ENCODE results near the gene PNPLA2.

Gene PNPLA2

DNA sequence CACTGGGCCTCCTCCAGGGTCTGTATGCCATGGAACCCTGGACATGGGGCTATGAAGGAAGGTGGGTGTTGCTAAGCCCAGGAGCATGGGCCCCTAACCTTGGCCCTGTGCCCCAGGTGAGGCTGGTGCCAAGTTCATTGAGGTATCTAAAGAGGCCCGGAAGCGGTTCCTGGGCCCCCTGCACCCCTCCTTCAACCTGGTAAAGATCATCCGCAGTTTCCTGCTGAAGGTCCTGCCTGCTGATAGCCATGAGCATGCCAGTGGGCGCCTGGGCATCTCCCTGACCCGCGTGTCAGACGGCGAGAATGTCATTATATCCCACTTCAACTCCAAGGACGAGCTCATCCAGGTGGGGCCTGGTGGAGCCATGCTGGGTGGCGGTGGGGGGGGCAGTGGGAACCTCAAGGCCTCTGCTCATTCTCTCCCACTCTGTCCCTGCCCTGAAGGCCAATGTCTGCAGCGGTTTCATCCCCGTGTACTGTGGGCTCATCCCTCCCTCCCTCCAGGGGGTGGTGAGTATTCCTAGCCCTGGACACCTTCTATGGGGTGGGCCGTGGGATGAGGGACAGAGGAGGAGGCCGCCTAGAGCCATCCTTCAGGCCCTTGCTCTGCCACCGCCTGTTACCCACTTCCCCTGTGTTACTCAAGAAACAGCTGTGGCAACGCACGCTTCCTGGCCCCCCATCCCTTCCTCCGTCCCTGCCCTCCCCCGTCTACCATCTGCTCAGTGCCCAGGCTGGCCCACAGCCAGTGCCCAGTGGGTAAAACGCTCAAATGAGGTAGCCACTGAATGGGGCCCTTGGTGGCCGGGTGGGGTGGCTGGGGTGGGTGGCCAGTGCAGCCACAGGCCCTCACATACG, 3.0 kb downstream of the PNPLA2 start:
- Histone ChIP-seq H3K27ac (peak overlapping the region; percentile 97 to 100), H3K4me3 (peak overlapping the region; percentile 88 to 97), H3K9me3 (no peaks in the 10 kb centered on the region), H3K27me3 (peaks cover 0 to 27% of the 10 kb centered on the region in 2 donors), H3K36me3 (peaks cover 44 to 47% (median 46%) of the 10 kb centered on the region in 3 donors), H3K4me1 (peaks cover 5 to 69% (median 33%) of the 10 kb centered on the region in 4 donors)
- TF ChIP-seq, protein P1, sequence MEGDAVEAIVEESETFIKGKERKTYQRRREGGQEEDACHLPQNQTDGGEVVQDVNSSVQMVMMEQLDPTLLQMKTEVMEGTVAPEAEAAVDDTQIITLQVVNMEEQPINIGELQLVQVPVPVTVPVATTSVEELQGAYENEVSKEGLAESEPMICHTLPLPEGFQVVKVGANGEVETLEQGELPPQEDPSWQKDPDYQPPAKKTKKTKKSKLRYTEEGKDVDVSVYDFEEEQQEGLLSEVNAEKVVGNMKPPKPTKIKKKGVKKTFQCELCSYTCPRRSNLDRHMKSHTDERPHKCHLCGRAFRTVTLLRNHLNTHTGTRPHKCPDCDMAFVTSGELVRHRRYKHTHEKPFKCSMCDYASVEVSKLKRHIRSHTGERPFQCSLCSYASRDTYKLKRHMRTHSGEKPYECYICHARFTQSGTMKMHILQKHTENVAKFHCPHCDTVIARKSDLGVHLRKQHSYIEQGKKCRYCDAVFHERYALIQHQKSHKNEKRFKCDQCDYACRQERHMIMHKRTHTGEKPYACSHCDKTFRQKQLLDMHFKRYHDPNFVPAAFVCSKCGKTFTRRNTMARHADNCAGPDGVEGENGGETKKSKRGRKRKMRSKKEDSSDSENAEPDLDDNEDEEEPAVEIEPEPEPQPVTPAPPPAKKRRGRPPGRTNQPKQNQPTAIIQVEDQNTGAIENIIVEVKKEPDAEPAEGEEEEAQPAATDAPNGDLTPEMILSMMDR (IDR thresholded peaks at IDR 0.05): no peak
- DNase-seq: peak in 1 of 2 donors; percentile 65
- intact Hi-C loops (cut with DNase I; ENCODE audit: low total_unique reads): no loop called here

DNA sequence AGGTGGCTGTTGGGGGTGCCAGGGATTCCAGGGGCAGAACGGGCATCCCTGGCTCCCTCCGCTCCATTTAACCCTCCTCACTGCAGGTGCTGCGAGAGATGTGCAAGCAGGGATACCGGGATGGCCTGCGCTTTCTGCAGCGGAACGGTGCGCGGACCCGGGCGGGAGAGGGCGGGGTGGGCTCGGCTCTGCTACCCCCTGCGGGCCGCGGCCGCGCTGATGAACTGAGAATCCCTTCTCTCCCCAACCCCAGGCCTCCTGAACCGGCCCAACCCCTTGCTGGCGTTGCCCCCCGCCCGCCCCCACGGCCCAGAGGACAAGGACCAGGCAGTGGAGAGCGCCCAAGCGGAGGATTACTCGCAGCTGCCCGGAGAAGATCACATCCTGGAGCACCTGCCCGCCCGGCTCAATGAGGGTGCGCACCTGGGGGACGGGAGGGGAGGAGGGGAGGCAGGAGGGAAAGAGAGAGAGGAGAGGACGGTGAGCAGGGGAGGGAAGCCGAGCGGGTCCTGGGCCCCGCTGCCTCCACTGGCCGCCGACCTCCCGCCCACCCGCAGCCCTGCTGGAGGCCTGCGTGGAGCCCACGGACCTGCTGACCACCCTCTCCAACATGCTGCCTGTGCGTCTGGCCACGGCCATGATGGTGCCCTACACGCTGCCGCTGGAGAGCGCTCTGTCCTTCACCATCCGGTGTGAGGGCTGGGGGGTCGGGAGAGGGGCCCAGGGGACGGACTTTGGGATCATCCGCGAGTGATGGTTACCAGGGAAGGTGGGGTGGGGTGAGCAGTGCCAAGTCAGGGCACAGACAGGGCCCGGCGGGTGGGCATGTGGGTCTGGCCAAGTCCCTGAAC, 5.0 kb downstream of the PNPLA2 start:
- Histone ChIP-seq H3K9me3 (no peaks in the 10 kb centered on the region), H3K27ac (no peak overlapping the region), H3K4me1 (peaks cover 5 to 82% (median 44%) of the 10 kb centered on the region in 4 donors), H3K36me3 (peaks cover 44 to 47% (median 46%) of the 10 kb centered on the region in 3 donors), H3K4me3 (no peak overlapping the region), H3K27me3 (peaks cover 0 to 47% of the 10 kb centered on the region in 2 donors)
- intact Hi-C loops (cut with DNase I; ENCODE audit: low total_unique reads): no loop called here
- TF ChIP-seq, protein P1 (IDR thresholded peaks at IDR 0.05): no peak
- DNase-seq: no peak

DNA sequence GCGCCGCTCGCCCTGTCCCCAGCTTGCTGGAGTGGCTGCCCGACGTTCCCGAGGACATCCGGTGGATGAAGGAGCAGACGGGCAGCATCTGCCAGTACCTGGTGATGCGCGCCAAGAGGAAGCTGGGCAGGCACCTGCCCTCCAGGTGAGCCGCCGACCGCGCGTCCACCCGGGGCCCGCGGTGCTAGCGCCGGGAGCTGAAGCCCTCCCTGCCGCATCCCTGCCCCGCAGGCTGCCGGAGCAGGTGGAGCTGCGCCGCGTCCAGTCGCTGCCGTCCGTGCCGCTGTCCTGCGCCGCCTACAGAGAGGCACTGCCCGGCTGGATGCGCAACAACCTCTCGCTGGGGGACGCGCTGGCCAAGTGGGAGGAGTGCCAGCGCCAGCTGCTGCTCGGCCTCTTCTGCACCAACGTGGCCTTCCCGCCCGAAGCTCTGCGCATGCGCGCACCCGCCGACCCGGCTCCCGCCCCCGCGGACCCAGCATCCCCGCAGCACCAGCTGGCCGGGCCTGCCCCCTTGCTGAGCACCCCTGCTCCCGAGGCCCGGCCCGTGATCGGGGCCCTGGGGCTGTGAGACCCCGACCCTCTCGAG, 5.7 kb downstream of the PNPLA2 start:
- intact Hi-C loops (cut with DNase I; ENCODE audit: low total_unique reads): no loop called here
- peaks cover 0 to 54% of the 10 kb centered on the region in 2 donors for H3K27me3 ChIP-seq
- TF ChIP-seq, protein P1 (IDR thresholded peaks at IDR 0.05): no peak

DNA sequence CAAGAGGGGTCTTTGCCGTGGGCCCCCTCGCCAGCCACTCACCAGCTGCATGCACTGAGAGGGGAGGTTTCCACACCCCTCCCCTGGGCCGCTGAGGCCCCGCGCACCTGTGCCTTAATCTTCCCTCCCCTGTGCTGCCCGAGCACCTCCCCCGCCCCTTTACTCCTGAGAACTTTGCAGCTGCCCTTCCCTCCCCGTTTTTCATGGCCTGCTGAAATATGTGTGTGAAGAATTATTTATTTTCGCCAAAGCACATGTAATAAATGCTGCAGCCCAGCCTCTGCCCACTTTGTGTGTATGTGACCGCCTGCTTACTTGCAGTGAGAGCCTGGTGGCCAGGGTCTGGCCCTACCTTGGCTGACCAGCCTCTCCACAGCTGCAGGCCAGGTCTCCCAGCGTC, 6.2 kb downstream of the PNPLA2 start:
- intact Hi-C loops (cut with DNase I; ENCODE audit: low total_unique reads): no loop called here
- H3K27me3 ChIP-seq: peaks cover 0 to 59% of the 10 kb centered on the region in 2 donors

More for the DNA sequence above, 5.7 kb downstream of the PNPLA2 start:
- H3K27ac ChIP-seq: no peak overlapping the region
- DNase-seq: no peak
- peaks cover 5 to 84% (median 45%) of the 10 kb centered on the region in 4 donors for H3K4me1 ChIP-seq
- H3K9me3 ChIP-seq: no peaks in the 10 kb centered on the region
- no peak overlapping the region for H3K4me3 ChIP-seq
- H3K36me3 ChIP-seq: peaks cover 44 to 47% (median 46%) of the 10 kb centered on the region in 3 donors

More for the DNA sequence above, 6.2 kb downstream of the PNPLA2 start:
- no peak overlapping the region for H3K27ac ChIP-seq
- H3K36me3 ChIP-seq: peaks cover 44 to 47% (median 46%) of the 10 kb centered on the region in 3 donors
- H3K4me1 ChIP-seq: peaks cover 5 to 90% (median 50%) of the 10 kb centered on the region in 4 donors
- H3K9me3 ChIP-seq: no peaks in the 10 kb centered on the region
- TF ChIP-seq, protein P1 (IDR thresholded peaks at IDR 0.05): no peak
- H3K4me3 ChIP-seq: no peak overlapping the region
- DNase-seq: no peak

All from tibial artery (tissue), 4 donors.